ENCODE data around the gene TNFRSF4. TPM values are rescaled to one million over a fixed set of nuclear protein-coding genes. Genes with fewer than 3 reads are reported as not detected.
A peak's percentile ranks its signal among the peaks of the same experiment; 100 is the strongest.

Gene TNFRSF4
- total and polyA plus RNA-seq, 2 of the 13 experiments (the other 11 are each of a cell fraction or from before 2014, with no cell fraction given): not detected

DNA sequence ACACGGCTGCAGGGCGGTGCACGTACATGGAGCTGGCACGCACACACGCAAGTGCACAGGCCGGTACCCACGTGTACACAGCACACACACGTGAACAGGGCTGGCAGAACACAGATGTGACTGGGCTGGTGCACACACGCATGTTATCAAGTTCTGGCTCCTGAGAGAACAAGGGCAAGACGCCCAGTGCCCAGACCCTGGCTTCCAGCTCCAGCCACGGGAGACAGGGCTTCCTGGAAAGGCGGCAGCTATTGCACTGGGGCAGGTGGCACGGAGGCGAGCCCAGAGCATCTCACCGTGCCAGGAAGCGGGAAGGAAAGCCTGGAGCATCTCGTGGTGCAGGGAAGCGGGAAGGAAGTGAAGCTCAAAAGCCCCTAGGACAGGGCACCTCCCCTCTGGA is 12.0 kb upstream of the TNFRSF4 start:
- H3K36me3 ChIP-seq (replicated peaks in 1 of 2; ENCODE audit: control insufficient read depth in 1 of 2, insufficient read depth in 2 of 2, low read length in 2 of 2): peaks cover 31 to 67% of the 10 kb centered on the region in 2 experiments
- BruUV-seq (replicated peaks): no TSS peak
- TF ChIP-seq ZNF816 (CRISPR knock-in tag; IDR thresholded peaks at IDR 0.05; ENCODE audit: borderline replicate concordance) (no peak), RBFOX2 (IDR thresholded peaks at IDR 0.05; ENCODE audit: low read depth, low read length) (0 out of 2 replicates have a peak, but pooled peaks have one; percentile 25)
- no peak overlapping the region for H3K27ac ChIP-seq (ENCODE audit: extremely low read length, insufficient read depth, low read length)
- H3K4me3 ChIP-seq (replicated peaks in 1 of 3; ENCODE audit: insufficient read depth in 1 of 3, low read depth in 2 of 3, low read length in 3 of 3): no peak overlapping the region
- FAIRE-seq (no peak), ATAC-seq (no peak), DNase-seq (ENCODE audit: low spot score) (no peak)
- in situ Hi-C loops (cut with HindIII; ENCODE audit: extremely low pct_ligation_motif_present, low pct_unique_long_range_greater_than_20kb) (no loop called here), intact Hi-C loops (cut with micrococcal nuclease; ENCODE audit: unreplicated experiment) (no loop called here)
- peaks cover 15% of the 10 kb centered on the region for H3K4me1 ChIP-seq (ENCODE audit: insufficient read depth, low read length)
- 0 out of 2 replicates have a peak, but pooled peaks cover 7% of the 10 kb centered on the region for H4K20me1 ChIP-seq (ENCODE audit: insufficient read depth, low read length)
- CTCF ChIA-PET (ENCODE audit: low intra/inter-chr PET ratio, low total read pairs): no interaction called here
- POLR2A ChIA-PET: no interaction called here
- 97% methylated on average over 16 of the region's 18 CpGs for WGBS (ENCODE audit: low lambda C conversion rate)
- no peaks in the 10 kb centered on the region for H3K27me3 ChIP-seq (ENCODE audit: control insufficient read depth in 1 of 2, insufficient read depth in 2 of 2, low read length in 2 of 2)
- no peak overlapping the region for H3K4me2 ChIP-seq (ENCODE audit: low read depth, low read length)
- no peak overlapping the region for H2AFZ ChIP-seq (ENCODE audit: low read length)
- no peak overlapping the region for H3K9ac ChIP-seq (ENCODE audit: insufficient read depth, low read depth, low read length)
- no peaks in the 10 kb centered on the region for H3K9me3 ChIP-seq (ENCODE audit: low read length)
- peaks cover 43% of the 10 kb centered on the region for H3K79me2 ChIP-seq (ENCODE audit: insufficient read depth, low read length)

DNA sequence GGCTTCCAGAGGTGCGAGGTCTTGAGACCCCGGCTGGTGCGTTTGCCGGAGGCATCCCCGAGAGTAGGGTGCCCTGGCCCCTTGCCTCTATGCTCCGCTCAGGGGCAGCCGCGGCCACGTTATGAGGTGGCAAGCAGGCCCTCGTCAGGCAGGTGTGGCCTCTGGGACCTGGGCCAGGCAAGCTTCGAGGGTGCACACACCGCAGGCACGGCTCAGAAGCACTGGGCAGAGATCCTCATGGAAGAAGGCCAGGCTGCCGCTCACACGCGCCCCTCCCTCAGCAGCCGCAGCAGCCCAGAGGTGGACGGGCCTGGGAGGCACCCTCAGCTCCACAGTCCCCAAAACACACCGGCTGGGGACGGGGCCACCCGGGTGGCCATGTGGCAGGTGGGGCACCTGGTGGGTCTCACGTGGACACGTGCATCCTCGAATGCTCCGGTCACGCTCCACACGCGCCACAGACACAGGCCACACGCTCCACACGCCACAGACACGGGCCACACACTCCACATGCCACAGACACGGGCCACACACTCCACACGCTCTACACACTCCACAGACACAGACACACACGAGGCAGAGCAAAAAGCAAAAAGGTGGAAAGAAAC is 11.4 kb upstream of the TNFRSF4 start:
- Histone ChIP-seq H3K27me3 (ENCODE audit: control insufficient read depth in 1 of 2, insufficient read depth in 2 of 2, low read length in 2 of 2) (no peaks in the 10 kb centered on the region), H3K9ac (ENCODE audit: insufficient read depth, low read depth, low read length) (no peak overlapping the region), H3K4me2 (ENCODE audit: low read depth, low read length) (no peak overlapping the region), H3K9me3 (ENCODE audit: low read length) (no peaks in the 10 kb centered on the region), H3K27ac (ENCODE audit: extremely low read length, insufficient read depth, low read length) (no peak overlapping the region), H3K36me3 (replicated peaks in 1 of 2; ENCODE audit: control insufficient read depth in 1 of 2, insufficient read depth in 2 of 2, low read length in 2 of 2) (peaks cover 34 to 72% of the 10 kb centered on the region in 2 experiments), H3K4me3 (replicated peaks in 1 of 3; ENCODE audit: insufficient read depth in 1 of 3, low read depth in 2 of 3, low read length in 3 of 3) (no peak overlapping the region), H3K4me1 (ENCODE audit: insufficient read depth, low read length) (peaks cover 11% of the 10 kb centered on the region), H4K20me1 (ENCODE audit: insufficient read depth, low read length) (0 out of 2 replicates have a peak, but pooled peaks cover 7% of the 10 kb centered on the region), H3K79me2 (ENCODE audit: insufficient read depth, low read length) (peaks cover 38% of the 10 kb centered on the region), H2AFZ (ENCODE audit: low read length) (no peak overlapping the region)
- ATAC-seq (no peak), FAIRE-seq (no peak), DNase-seq (ENCODE audit: low spot score) (no peak)
- CTCF ChIA-PET (ENCODE audit: low intra/inter-chr PET ratio, low total read pairs): no interaction called here
- in situ Hi-C loops (cut with HindIII; ENCODE audit: extremely low pct_ligation_motif_present, low pct_unique_long_range_greater_than_20kb): no loop called here
- POLR2A ChIA-PET: no interaction called here
- 98% methylated on average over 12 of the region's 34 CpGs for WGBS (ENCODE audit: low lambda C conversion rate)
- no TSS peak for BruUV-seq (replicated peaks)
- intact Hi-C loops (cut with micrococcal nuclease; ENCODE audit: unreplicated experiment): no loop called here
- no peak for TF ChIP-seq MBD4 (IDR thresholded peaks at IDR 0.05; ENCODE audit: borderline replicate concordance, low read length)
- TF ChIP-seq U2AF1 (optimal IDR thresholded peaks at IDR 0.05; ENCODE audit: low read depth, low read length): no peak
- no peak for TF ChIP-seq SIN3A (IDR thresholded peaks at IDR 0.05; ENCODE audit: borderline replicate concordance, low read depth, low read length)
- TF ChIP-seq, protein P1, sequence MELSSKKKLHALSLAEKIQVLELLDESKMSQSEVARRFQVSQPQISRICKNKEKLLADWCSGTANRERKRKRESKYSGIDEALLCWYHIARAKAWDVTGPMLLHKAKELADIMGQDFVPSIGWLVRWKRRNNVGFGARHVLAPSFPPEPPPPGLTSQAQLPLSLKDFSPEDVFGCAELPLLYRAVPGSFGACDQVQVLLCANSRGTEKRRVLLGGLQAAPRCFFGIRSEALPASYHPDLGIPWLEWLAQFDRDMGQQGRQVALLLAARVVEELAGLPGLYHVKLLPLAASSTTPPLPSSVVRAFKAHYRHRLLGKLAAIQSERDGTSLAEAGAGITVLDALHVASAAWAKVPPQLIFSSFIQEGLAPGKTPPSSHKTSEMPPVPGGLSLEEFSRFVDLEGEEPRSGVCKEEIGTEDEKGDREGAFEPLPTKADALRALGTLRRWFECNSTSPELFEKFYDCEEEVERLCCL (CRISPR knock-in tag; IDR thresholded peaks at IDR 0.05; ENCODE audit: borderline replicate concordance): no peak
- TF ChIP-seq, protein P2, sequence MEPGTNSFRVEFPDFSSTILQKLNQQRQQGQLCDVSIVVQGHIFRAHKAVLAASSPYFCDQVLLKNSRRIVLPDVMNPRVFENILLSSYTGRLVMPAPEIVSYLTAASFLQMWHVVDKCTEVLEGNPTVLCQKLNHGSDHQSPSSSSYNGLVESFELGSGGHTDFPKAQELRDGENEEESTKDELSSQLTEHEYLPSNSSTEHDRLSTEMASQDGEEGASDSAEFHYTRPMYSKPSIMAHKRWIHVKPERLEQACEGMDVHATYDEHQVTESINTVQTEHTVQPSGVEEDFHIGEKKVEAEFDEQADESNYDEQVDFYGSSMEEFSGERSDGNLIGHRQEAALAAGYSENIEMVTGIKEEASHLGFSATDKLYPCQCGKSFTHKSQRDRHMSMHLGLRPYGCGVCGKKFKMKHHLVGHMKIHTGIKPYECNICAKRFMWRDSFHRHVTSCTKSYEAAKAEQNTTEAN (CRISPR knock-in tag; conservative IDR thresholded peaks at IDR 0.05): no peak
- TF ChIP-seq ZKSCAN5 (CRISPR knock-in tag; IDR thresholded peaks at IDR 0.05): no peak
- peak; percentile 83 for TF ChIP-seq AGO2 (optimal IDR thresholded peaks at IDR 0.05; ENCODE audit: low read depth, low read length)
- no peak for TF ChIP-seq ZNF546 (CRISPR knock-in tag; conservative IDR thresholded peaks at IDR 0.05)
- TF ChIP-seq KAT2B (IDR thresholded peaks at IDR 0.05; ENCODE audit: borderline replicate concordance, low read depth, low read length): no peak
- 0 out of 2 replicates have a peak, but pooled peaks have one; percentile 17 for TF ChIP-seq ZNF280B (CRISPR knock-in tag; IDR thresholded peaks at IDR 0.05; ENCODE audit: borderline replicate concordance)
- TF ChIP-seq ATF7-NPFF (CRISPR knock-in tag; IDR thresholded peaks at IDR 0.05; ENCODE audit: low read depth): no peak
- no peak for TF ChIP-seq RARA (CRISPR knock-in tag; IDR thresholded peaks at IDR 0.05)
- TF ChIP-seq RXRB (CRISPR knock-in tag; IDR thresholded peaks at IDR 0.05; ENCODE audit: borderline replicate concordance): no peak
